Smooth muscle cell (in vitro differentiated cells): ENCODE measurements around the gene CLCF1. TPM values are rescaled to one million over a fixed set of nuclear protein-coding genes. Genes with fewer than 3 reads are reported as not detected.

Experiments used
- DNase-seq: peaks from one replicate; lab custom pipeline; 2025; ENCODE audit not compliant: unreplicated experiment; lab: John Stamatoyannopoulos, UW
- H2AFZ ChIP-seq: fragments of 200-600 bp; sonication (generic); 2 replicates; pipeline ENCODE4 v1.6.0; 2016; ENCODE audit warnings: antibody characterized with exemption, low read depth, mild to moderate bottlenecking
- H3F3A ChIP-seq: fragments of 200-600 bp; sonication (generic); 2 replicates; pipeline ENCODE4 v1.6.0; 2017; ENCODE audit warnings: antibody characterized with exemption, low read depth
- H3K27ac ChIP-seq: fragments of 200-600 bp; sonication (generic); 2 replicates; pipeline ENCODE4 v1.5.1; 2016; ENCODE audit warnings: low read depth, mild to moderate bottlenecking
- H3K27me3 ChIP-seq: fragments of 200-600 bp; sonication (generic); 2 replicates; pipeline ENCODE4 v1.6.1; 2016; ENCODE audit warnings: low read depth, mild to moderate bottlenecking
- H3K36me3 ChIP-seq: fragments of 200-600 bp; sonication (generic); 2 replicates; pipeline ENCODE4 v1.5.1; 2016; ENCODE audit warnings: low read depth
- H3K4me1 ChIP-seq: fragments of 200-600 bp; sonication (generic); 2 replicates; pipeline ENCODE4 v1.5.1; 2016; ENCODE audit warnings: low read depth
- H3K4me2 ChIP-seq: fragments of 200-600 bp; sonication (generic); 2 replicates; pipeline ENCODE4 v1.6.0; 2016; ENCODE audit warnings: mild to moderate bottlenecking
- H3K4me3 ChIP-seq: fragments of 200-600 bp; sonication (generic); 2 replicates; pipeline ENCODE4 v1.5.1; 2016; ENCODE audit warnings: mild to moderate bottlenecking
- H3K79me2 ChIP-seq: fragments of 200-600 bp; sonication (generic); 2 replicates; pipeline ENCODE4 v1.6.0; 2016; ENCODE audit warnings: low read depth, mild to moderate bottlenecking
- H3K9ac ChIP-seq: fragments of 200-600 bp; sonication (generic); 2 replicates; pipeline ENCODE4 v1.6.0; 2016; ENCODE audit warnings: low read depth
- H3K9me3 ChIP-seq: fragments of 200-600 bp; sonication (generic); replicated peaks from 2 replicates; pipeline ENCODE4 v1.5.1; 2016; ENCODE audit warnings: low read depth
- H4K20me1 ChIP-seq: fragments of 200-600 bp; sonication (generic); 2 replicates; pipeline ENCODE4 v1.6.0; 2016; ENCODE audit warnings: low read depth
- CTCF ChIP-seq: fragments of 200-600 bp; sonication (generic); IDR thresholded peaks from 2 replicates; pipeline ENCODE4 v1.5.1; 2017; ENCODE audit warnings: borderline replicate concordance, mild to moderate bottlenecking, antibody characterized with exemption; ENCODE audit not compliant: insufficient read depth, poor library complexity, severe bottlenecking
- WGBS: methylation state at CpG from one replicate; pipeline ENCODE4 v1.1.7; 2016; ENCODE audit warnings: low lambda C conversion rate; 5-methylcytosine and 5-hydroxymethylcytosine counted together
- polyA plus RNA-seq: library from polyadenylated mRNA; unstranded; fragments of >200 nt; fragmentation: Nextera tagmentation; extraction: Ambion mirVana; gene quantifications from 2 replicates; pipeline ENCODE4 v1.2.1, GENCODE V29; 2016
- total RNA-seq: library from RNA; depleted of rRNA; stranded (reverse); fragments of >200 nt; gene quantifications from 2 replicates; pipeline ENCODE4 v1.2.3, GENCODE V29; 2014

Gene CLCF1
- total and polyA plus RNA-seq, 2 experiments from 2014 or later: 6.2 to 12.2 TPM

- DNase-seq: peak; percentile 81
- Histone ChIP-seq H3F3A (no peaks in the 10 kb centered on the region), H3K9ac (peak within 1 kb of the TSS; percentile 97), H2AFZ (no peak within 1 kb of the TSS), H4K20me1 (peaks cover 24% of the 10 kb centered on the region), H3K4me1 (peaks cover 4% of the 10 kb centered on the region), H3K36me3 (no peaks in the 10 kb centered on the region), H3K4me2 (peak within 1 kb of the TSS; percentile 99), H3K9me3 (no peaks in the 10 kb centered on the region), H3K4me3 (peak within 1 kb of the TSS; percentile 89), H3K27ac (peak within 1 kb of the TSS; percentile 75), H3K79me2 (peaks cover 22% of the 10 kb centered on the region), H3K27me3 (no peaks in the 10 kb centered on the region)
- TF ChIP-seq CTCF: peak; percentile 52
- WGBS: 0% methylated on average over 19 of the region's 73 CpGs
Measured at GRCh38 chr11:67401495-67402191, 28.2 kb upstream of the CLCF1 start, which contains the start of gene PPP1CA. TSS of gene PPP1CA (minus strand) at chr11:67401858. CDS start at chr11:67401782, 76 bp downstream.

GRCh38 chr11:67400942-67401494 is 27.6 kb upstream of the CLCF1 start:
- H3K4me2 ChIP-seq: peak overlapping the region; percentile 99
- WGBS: 12% methylated on average over 26 of the region's 27 CpGs
- H3K27me3 ChIP-seq: no peaks in the 10 kb centered on the region
- H4K20me1 ChIP-seq: peaks cover 24% of the 10 kb centered on the region
- no peak for DNase-seq
- H3K27ac ChIP-seq: peak overlapping the region; percentile 75
- no peak overlapping the region for H2AFZ ChIP-seq
- H3K4me3 ChIP-seq: peak overlapping the region; percentile 89
- peaks cover 4% of the 10 kb centered on the region for H3K4me1 ChIP-seq
- H3K36me3 ChIP-seq: no peaks in the 10 kb centered on the region
- peaks cover 22% of the 10 kb centered on the region for H3K79me2 ChIP-seq
- no peaks in the 10 kb centered on the region for H3K9me3 ChIP-seq
- H3F3A ChIP-seq: no peaks in the 10 kb centered on the region
- peak overlapping the region; percentile 97 for H3K9ac ChIP-seq
- no peak for TF ChIP-seq CTCF

GRCh38 chr11:67400251-67400941 is 27.0 kb upstream of the CLCF1 start:
- H3K79me2 ChIP-seq: peaks cover 22% of the 10 kb centered on the region
- H4K20me1 ChIP-seq: peaks cover 24% of the 10 kb centered on the region
- peak overlapping the region; percentile 89 for H3K4me3 ChIP-seq
- H3K36me3 ChIP-seq: no peaks in the 10 kb centered on the region
- H3K9ac ChIP-seq: peak overlapping the region; percentile 97
- no peaks in the 10 kb centered on the region for H3K9me3 ChIP-seq
- TF ChIP-seq CTCF: no peak
- peak overlapping the region; percentile 99 for H3K4me2 ChIP-seq
- H3K27me3 ChIP-seq: no peaks in the 10 kb centered on the region
- WGBS: 67% methylated on average over 23 of the region's 23 CpGs
- no peak overlapping the region for H2AFZ ChIP-seq
- peaks cover 4% of the 10 kb centered on the region for H3K4me1 ChIP-seq
- H3F3A ChIP-seq: no peaks in the 10 kb centered on the region
- DNase-seq: no peak
- peak overlapping the region; percentile 75 for H3K27ac ChIP-seq
